LNCaP clone FGC (cell line): ENCODE data around the gene CPB2.

Experiments
- DNase-seq: peaks from one replicate; pipeline ENCODE4 v3.0.0-alpha.2; 2011; ENCODE audit warnings: low read depth
- H3K4me3 ChIP-seq: 2 replicates; pipeline ENCODE4 v1.5.1; 2011; ENCODE audit warnings: mild to moderate bottlenecking, low read depth, low read length, control low read depth
- CTCF ChIP-seq: IDR thresholded peaks from 2 replicates; pipeline ENCODE4 v1.5.1; 2012; ENCODE audit warnings: mild to moderate bottlenecking; ENCODE audit not compliant: control insufficient read depth, insufficient read depth; ENCODE audit errors: extremely low read depth

The CPB2 gene

GRCh38 chr13:46086985-46087384, 17.8 kb downstream of the CPB2 start:
- H3K4me3 ChIP-seq: no peak overlapping the region
- no peak for TF ChIP-seq CTCF
- no peak for DNase-seq

- no peak overlapping the region for H3K4me3 ChIP-seq
- no peak for DNase-seq
- TF ChIP-seq CTCF: no peak
Observed at GRCh38 chr13:46086421-46086922, 18.4 kb downstream of the CPB2 start.

- TF ChIP-seq CTCF: no peak
- DNase-seq: no peak
- no peak overlapping the region for H3K4me3 ChIP-seq
Observed at GRCh38 chr13:46085737-46086136, 19.1 kb downstream of the CPB2 start.

GRCh38 chr13:46082324-46082723, 22.5 kb downstream of the CPB2 start:
- no peak for DNase-seq
- no peak for TF ChIP-seq CTCF
- H3K4me3 ChIP-seq: no peak overlapping the region

GRCh38 chr13:46079770-46080169, 25.1 kb downstream of the CPB2 start:
- H3K4me3 ChIP-seq: no peak overlapping the region
- DNase-seq: no peak
- no peak for TF ChIP-seq CTCF

- no peak overlapping the region for H3K4me3 ChIP-seq
- DNase-seq: no peak
Observed at GRCh38 chr13:46077265-46077664, 27.6 kb downstream of the CPB2 start.

More at GRCh38 chr13:46077265-46077664, 27.6 kb downstream of the CPB2 start:
- TF ChIP-seq CTCF: no peak
